Measurements from ENCODE around the gene ITGA5. TPM values are rescaled to one million over a fixed set of nuclear protein-coding genes. Genes with fewer than 3 reads are reported as not detected.

ITGA5 gene
- total and polyA plus RNA-seq, 2 of the 13 experiments (the other 11 are each of a cell fraction or from before 2014, with no cell fraction given) = 0.20 to 0.40 TPM

- peak; percentile 73; the same call in 1 of the 2 replicates for TF ChIP-seq ZBTB33 (CRISPR knock-in tag; IDR thresholded peaks at IDR 0.05)
- TF ChIP-seq MTF2 (CRISPR knock-in tag; IDR thresholded peaks at IDR 0.05; ENCODE audit: borderline replicate concordance) = 0 out of 2 replicates have a peak, but pooled peaks have one; percentile 21
- TF ChIP-seq SMAD3 (CRISPR knock-in tag; IDR thresholded peaks at IDR 0.05) = 0 out of 2 replicates have a peak, but pooled peaks have one; percentile 41
- 0 out of 2 replicates have a peak, but pooled peaks have one; percentile 12 for TF ChIP-seq BORCS8-MEF2B (CRISPR knock-in tag; IDR thresholded peaks at IDR 0.05)
- TF ChIP-seq SKIL (CRISPR knock-in tag; IDR thresholded peaks at IDR 0.05; ENCODE audit: borderline replicate concordance) = 0 out of 2 replicates have a peak, but pooled peaks have one; percentile 15
- 0 out of 2 replicates have a peak, but pooled peaks have one; percentile 31 for TF ChIP-seq ZNF501 (CRISPR knock-in tag; IDR thresholded peaks at IDR 0.05)
- peak; percentile 47; the same call in 1 of the 2 replicates for TF ChIP-seq IKZF5 (CRISPR knock-in tag; IDR thresholded peaks at IDR 0.05)
- peak; percentile 77 for TF ChIP-seq SALL1 (CRISPR knock-in tag; IDR thresholded peaks at IDR 0.05)
- peak; percentile 43; the same call in 1 of the 2 replicates for TF ChIP-seq ZSCAN25 (CRISPR knock-in tag; IDR thresholded peaks at IDR 0.05)
- no peak for TF ChIP-seq UBTF (CRISPR knock-in tag; IDR thresholded peaks at IDR 0.05)
- TF ChIP-seq TFDP2 (CRISPR knock-in tag; IDR thresholded peaks at IDR 0.05) = peak; percentile 39
- TF ChIP-seq ZNF205 (CRISPR knock-in tag; IDR thresholded peaks at IDR 0.05) = no peak
- TF ChIP-seq IRF2 (CRISPR knock-in tag; IDR thresholded peaks at IDR 0.05) = peak; percentile 59; the same call in 1 of the 2 replicates
- TF ChIP-seq HOXA3 (CRISPR knock-in tag; IDR thresholded peaks at IDR 0.05) = peak; percentile 50; the same call in 1 of the 2 replicates
- no peak for TF ChIP-seq ZNF207 (IDR thresholded peaks at IDR 0.05; ENCODE audit: borderline replicate concordance)
- 0 out of 2 replicates have a peak, but pooled peaks have one; percentile 40 for TF ChIP-seq ZNF274 (CRISPR knock-in tag; IDR thresholded peaks at IDR 0.05)
- 0 out of 2 replicates have a peak, but pooled peaks have one; percentile 38 for TF ChIP-seq THRA (CRISPR knock-in tag; IDR thresholded peaks at IDR 0.05; ENCODE audit: borderline replicate concordance)
- no peak for TF ChIP-seq RFXAP (CRISPR knock-in tag; IDR thresholded peaks at IDR 0.05; ENCODE audit: borderline replicate concordance)
Measured at GRCh38 chr12:54379398-54380201, 39.5 kb downstream of the ITGA5 start (continued).
